Stimulated activated naive CD8-positive, alpha-beta T cell treated with anti-CD3 and anti-CD28 coated beads, Interleukin-15, amount 100 ng/mL, for 72 hours (primary cell): ENCODE measurements around the gene FAM163A.
A peak's percentile ranks its signal among the peaks of the same experiment; 100 is the strongest.

Experiments
- ATAC-seq: fragments of 150-1000 bp; cut with Tn5 transposase; 2 replicates; pipeline ENCODE4 v1.10.0; 2021; ENCODE audit warnings: mild to moderate bottlenecking, moderate library complexity
- DNase-seq, 2 donors: peaks; one replicate each; pipeline ENCODE4 v3.0.0; 2021 to 2022
- H3K27ac Mint-ChIP-seq, 2 donors: one replicate each; pipeline ENCODE4 v1.8.0; 2022; ENCODE audit warnings: mild to moderate bottlenecking in 2 of 2, mixed read lengths in 2 of 2, moderate library complexity in 2 of 2
- H3K27me3 Mint-ChIP-seq: one replicate; pipeline ENCODE4 v1.8.0; 2022; ENCODE audit warnings: mixed read lengths
- H3K4me1 Mint-ChIP-seq: one replicate; pipeline ENCODE4 v1.8.0; 2022; ENCODE audit warnings: mild to moderate bottlenecking, mixed read lengths
- H3K4me3 Mint-ChIP-seq, 2 donors: one replicate each; pipeline ENCODE4 v1.8.0; 2022; ENCODE audit warnings: mild to moderate bottlenecking in 2 of 2, mixed read lengths in 2 of 2, moderate library complexity in 1 of 2
- H3K9me3 Mint-ChIP-seq, 2 donors: one replicate each; pipeline ENCODE4 v1.8.0; 2022; ENCODE audit warnings: mixed read lengths in 2 of 2

FAM163A gene

GRCh38 chr1:179813626-179814545 is 70.8 kb downstream of the FAM163A start:
- DNase-seq = no peak
- ATAC-seq = no peak
- peaks cover 29% of the 10 kb centered on the region for H3K4me1 Mint-ChIP-seq
- H3K4me3 Mint-ChIP-seq = peak overlapping the region; percentile 94
- H3K27me3 Mint-ChIP-seq = peaks cover 23% of the 10 kb centered on the region
- no peaks in the 10 kb centered on the region for H3K9me3 Mint-ChIP-seq
- H3K27ac Mint-ChIP-seq = no peak overlapping the region

DNA sequence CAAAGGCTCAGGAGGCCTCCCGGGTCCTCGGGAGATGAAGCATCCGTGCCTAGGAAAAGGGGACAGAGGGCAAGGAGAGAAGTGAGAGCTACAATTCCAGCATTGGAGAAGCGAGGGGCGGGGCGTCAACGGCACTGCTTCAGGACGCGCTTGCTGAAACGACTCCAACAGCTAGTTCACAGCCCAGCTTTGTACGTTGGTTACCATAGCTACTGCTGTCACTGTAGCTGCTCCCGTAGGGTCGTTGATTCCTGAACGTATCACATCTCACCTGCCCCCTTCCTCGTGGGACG is 71.4 kb downstream of the FAM163A start:
- Mint-ChIP-seq H3K4me3 (peak overlapping the region; percentile 94), H3K27me3 (peaks cover 23% of the 10 kb centered on the region), H3K27ac (peak overlapping the region; percentile 81 to 90), H3K9me3 (no peaks in the 10 kb centered on the region), H3K4me1 (peaks cover 29% of the 10 kb centered on the region)
- DNase-seq (no peak), ATAC-seq (no peak)

GRCh38 chr1:179815641-179816040 is 72.5 kb downstream of the FAM163A start:
- DNase-seq (no peak), ATAC-seq (no peak)
- H3K4me1 Mint-ChIP-seq = peaks cover 20% of the 10 kb centered on the region
- peak overlapping the region; percentile 94 for H3K4me3 Mint-ChIP-seq
- H3K27me3 Mint-ChIP-seq = peaks cover 17% of the 10 kb centered on the region
- H3K27ac Mint-ChIP-seq = peak overlapping the region; percentile 22 to 90
- no peaks in the 10 kb centered on the region for H3K9me3 Mint-ChIP-seq

DNA sequence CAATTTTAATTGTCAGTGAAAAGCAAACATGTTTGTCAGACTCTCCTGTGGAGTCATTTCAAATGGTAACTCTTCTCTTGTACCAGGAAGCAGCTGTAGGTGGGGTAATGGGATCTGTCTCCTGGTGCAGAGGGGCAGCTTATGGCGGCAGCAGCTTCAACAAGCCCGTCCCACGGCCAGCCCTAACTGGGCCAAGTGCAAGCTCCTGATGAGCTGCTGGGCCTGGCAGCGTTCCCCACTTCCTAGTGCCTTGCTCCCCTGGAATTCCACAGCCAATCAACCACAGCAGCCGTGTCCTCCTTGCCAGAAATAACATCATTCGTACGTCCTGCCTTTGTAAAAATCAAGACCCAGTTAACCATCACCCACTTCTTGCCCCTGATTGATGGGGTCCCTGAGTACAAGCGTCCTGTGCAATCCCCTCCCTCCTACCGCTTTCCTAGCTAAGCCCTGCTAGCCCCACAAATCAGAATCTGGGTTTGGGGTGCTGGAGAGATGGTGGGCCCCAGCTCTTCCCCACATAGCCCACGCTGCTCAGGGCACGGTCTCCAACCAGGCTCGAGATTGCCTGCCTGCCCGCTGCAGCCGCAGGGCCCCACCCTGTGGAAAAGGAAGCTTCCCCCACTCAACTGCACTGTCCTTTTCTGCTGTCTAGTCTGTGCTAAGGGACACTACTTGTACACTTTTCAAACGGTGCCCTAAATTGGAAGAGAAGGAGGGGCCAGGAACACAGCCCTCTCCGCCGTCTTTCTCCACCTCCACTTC is 73.3 kb downstream of the FAM163A start:
- Mint-ChIP-seq H3K27ac (no peak overlapping the region), H3K27me3 (peaks cover 17% of the 10 kb centered on the region)
- no peak for ATAC-seq

GRCh38 chr1:179817056-179817455 is 74.0 kb downstream of the FAM163A start:
- DNase-seq (no peak), ATAC-seq (no peak)
- H3K4me3 Mint-ChIP-seq = no peak overlapping the region
- peaks cover 20% of the 10 kb centered on the region for H3K4me1 Mint-ChIP-seq
- peak overlapping the region in 1 of 2 donors; percentile 3 for H3K27ac Mint-ChIP-seq
- no peaks in the 10 kb centered on the region for H3K9me3 Mint-ChIP-seq
- peaks cover 17% of the 10 kb centered on the region for H3K27me3 Mint-ChIP-seq

More for the DNA sequence above, 73.3 kb downstream of the FAM163A start:
- Mint-ChIP-seq H3K4me3 (peak overlapping the region in 1 of 2 donors; percentile 94), H3K9me3 (no peaks in the 10 kb centered on the region), H3K4me1 (peaks cover 20% of the 10 kb centered on the region)
- no peak for DNase-seq

GRCh38 chr1:179817789-179818188 is 74.7 kb downstream of the FAM163A start:
- no peak for ATAC-seq
- Mint-ChIP-seq H3K27me3 (peaks cover 17% of the 10 kb centered on the region), H3K4me1 (peaks cover 20% of the 10 kb centered on the region), H3K9me3 (no peaks in the 10 kb centered on the region), H3K4me3 (no peak overlapping the region), H3K27ac (no peak overlapping the region)
- no peak for DNase-seq

DNA sequence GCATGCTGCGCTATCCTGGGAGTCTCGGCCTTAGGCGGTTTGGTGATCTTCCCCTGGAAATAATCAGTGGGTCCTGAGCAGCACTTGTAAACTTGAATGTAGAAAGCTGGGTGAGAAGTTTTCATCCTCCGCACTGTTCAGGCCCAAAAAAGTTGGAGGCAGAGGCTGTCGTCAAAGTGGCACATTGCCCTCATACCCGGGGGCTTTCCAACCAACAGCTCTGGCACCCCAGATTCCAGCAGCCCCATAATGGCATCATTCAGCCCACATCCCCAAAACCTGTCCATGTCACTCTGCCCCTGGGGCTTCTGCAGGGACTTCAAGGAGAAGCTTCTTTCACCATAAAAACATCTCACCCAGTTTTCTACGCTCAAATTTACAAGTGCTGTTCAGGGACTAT is 75.2 kb downstream of the FAM163A start:
- H3K27ac Mint-ChIP-seq = no peak overlapping the region
- H3K9me3 Mint-ChIP-seq = no peaks in the 10 kb centered on the region
- no peak overlapping the region for H3K4me3 Mint-ChIP-seq
- peaks cover 17% of the 10 kb centered on the region for H3K27me3 Mint-ChIP-seq
- no peak for DNase-seq
- peaks cover 20% of the 10 kb centered on the region for H3K4me1 Mint-ChIP-seq
- ATAC-seq = no peak

GRCh38 chr1:179818743-179819173 is 75.7 kb downstream of the FAM163A start:
- peaks cover 20% of the 10 kb centered on the region for H3K4me1 Mint-ChIP-seq
- H3K4me3 Mint-ChIP-seq = no peak overlapping the region
- H3K9me3 Mint-ChIP-seq = no peaks in the 10 kb centered on the region
- peaks cover 17% of the 10 kb centered on the region for H3K27me3 Mint-ChIP-seq
- no peak for ATAC-seq
- H3K27ac Mint-ChIP-seq = no peak overlapping the region
- DNase-seq = no peak

GRCh38 chr1:179820226-179820970 is 77.3 kb downstream of the FAM163A start:
- H3K4me3 Mint-ChIP-seq = no peak overlapping the region

DNA sequence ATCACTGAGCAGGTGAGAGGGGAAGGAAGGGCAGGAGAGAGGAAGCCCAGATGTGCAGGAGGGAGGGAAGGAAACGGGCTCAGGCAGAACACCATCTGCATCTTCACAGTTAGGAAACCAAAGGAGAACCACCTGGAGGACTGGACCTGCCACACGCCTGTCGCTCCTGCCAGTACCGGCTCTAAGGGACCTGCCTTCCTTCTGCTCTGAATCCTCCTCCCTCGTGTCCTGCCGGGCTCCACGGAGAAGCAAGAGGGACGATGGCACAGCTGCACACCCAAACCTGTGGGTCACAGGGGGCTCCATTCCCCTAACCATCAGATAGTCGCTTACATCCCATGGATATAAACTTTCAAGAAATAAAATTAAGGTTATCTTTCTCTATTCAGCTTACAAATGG is 78.4 kb downstream of the FAM163A start:
- Mint-ChIP-seq H3K4me3 (no peak overlapping the region), H3K27me3 (peaks cover 16% of the 10 kb centered on the region), H3K4me1 (no peaks in the 10 kb centered on the region), H3K27ac (peak overlapping the region in 1 of 2 donors; percentile 88), H3K9me3 (no peaks in the 10 kb centered on the region)
- DNase-seq (no peak), ATAC-seq (no peak)

More at GRCh38 chr1:179820226-179820970, 77.3 kb downstream of the FAM163A start:
- Mint-ChIP-seq H3K4me1 (peaks cover 7% of the 10 kb centered on the region), H3K9me3 (no peaks in the 10 kb centered on the region), H3K27me3 (peaks cover 25% of the 10 kb centered on the region), H3K27ac (no peak overlapping the region)
- ATAC-seq = no peak
- DNase-seq = no peak

DNA sequence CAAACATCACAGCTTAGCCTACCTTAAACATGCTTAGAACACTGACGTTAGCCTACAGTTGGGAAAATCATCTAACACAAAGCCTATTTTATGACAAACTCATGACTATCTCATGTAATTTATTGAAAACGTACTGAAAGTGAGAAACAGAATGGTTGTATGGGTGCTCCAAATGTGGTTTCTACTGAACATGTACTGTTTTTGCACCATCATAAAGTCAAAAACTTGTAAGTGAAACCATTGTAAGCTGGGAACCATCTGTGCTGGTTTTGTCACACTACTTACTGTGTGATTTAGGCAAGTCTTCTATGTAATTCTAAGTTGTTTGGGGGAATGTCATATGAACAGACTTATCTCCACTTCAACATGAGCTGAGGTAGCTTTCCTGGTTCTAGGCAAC is 79.0 kb downstream of the FAM163A start:
- Mint-ChIP-seq H3K9me3 (no peaks in the 10 kb centered on the region), H3K27ac (no peak overlapping the region), H3K4me3 (no peak overlapping the region), H3K4me1 (no peaks in the 10 kb centered on the region), H3K27me3 (peaks cover 11% of the 10 kb centered on the region)
- DNase-seq (no peak), ATAC-seq (no peak)

- H3K4me1 Mint-ChIP-seq = no peaks in the 10 kb centered on the region
These were observed 80.6 kb downstream of the FAM163A start for GRCh38 chr1:179823693-179824092.

DNA sequence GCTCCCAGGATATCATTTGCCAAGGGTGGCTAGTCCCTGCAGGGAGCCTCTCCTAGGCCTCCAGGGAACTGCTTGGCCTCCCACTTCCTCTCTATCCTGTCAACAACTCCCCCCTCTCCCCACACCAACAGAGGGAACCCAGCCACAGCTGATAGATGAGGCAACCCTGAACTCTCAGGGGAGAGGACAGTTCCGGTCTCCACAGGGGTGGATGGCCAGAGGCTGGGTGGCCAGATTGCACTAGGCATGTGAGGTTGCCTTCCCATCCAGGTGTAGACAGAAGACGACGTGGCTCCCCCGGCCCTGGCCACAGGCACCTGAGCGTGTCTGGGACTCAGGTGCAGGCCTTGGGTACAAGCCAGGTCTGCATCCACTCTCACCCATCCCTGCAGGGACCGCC is 81.2 kb downstream of the FAM163A start:
- DNase-seq = no peak
- Mint-ChIP-seq H3K27me3 (peaks cover 8% of the 10 kb centered on the region), H3K9me3 (no peaks in the 10 kb centered on the region), H3K4me1 (no peaks in the 10 kb centered on the region), H3K4me3 (no peak overlapping the region), H3K27ac (no peak overlapping the region)
- no peak for ATAC-seq

More at GRCh38 chr1:179823693-179824092, 80.6 kb downstream of the FAM163A start:
- Mint-ChIP-seq H3K9me3 (no peaks in the 10 kb centered on the region), H3K27ac (no peak overlapping the region), H3K4me3 (no peak overlapping the region), H3K27me3 (peaks cover 8% of the 10 kb centered on the region)
- DNase-seq (no peak), ATAC-seq (no peak)

GRCh38 chr1:179825206-179825605 is 82.1 kb downstream of the FAM163A start:
- Mint-ChIP-seq H3K9me3 (no peaks in the 10 kb centered on the region), H3K27me3 (peaks cover 8% of the 10 kb centered on the region), H3K4me3 (no peak overlapping the region), H3K27ac (no peak overlapping the region), H3K4me1 (no peaks in the 10 kb centered on the region)
- ATAC-seq (no peak), DNase-seq (no peak)

- Mint-ChIP-seq H3K4me3 (no peak overlapping the region), H3K27me3 (peaks cover 8% of the 10 kb centered on the region)
- peak; percentile 23 for ATAC-seq
These were observed 82.8 kb downstream of the FAM163A start for GRCh38 chr1:179825798-179826460.

More at GRCh38 chr1:179825798-179826460, 82.8 kb downstream of the FAM163A start:
- no peak for DNase-seq
- Mint-ChIP-seq H3K27ac (no peak overlapping the region), H3K4me1 (peaks cover 2% of the 10 kb centered on the region), H3K9me3 (no peaks in the 10 kb centered on the region)
